NT2/D1 (cell line): Measurements from ENCODE around the gene LIF.

Experiments used
- DNase-seq: peaks from one replicate; pipeline ENCODE4 v3.0.0-alpha.2; 2011; ENCODE audit warnings: low read depth, low spot score
- H3K27me3 ChIP-seq: 2 replicates; pipeline ENCODE4 v1.6.0; 2011; ENCODE audit warnings: mild to moderate bottlenecking; ENCODE audit not compliant: insufficient read length, insufficient read depth
- H3K36me3 ChIP-seq: 2 replicates; pipeline ENCODE4 v1.6.1; 2011; ENCODE audit warnings: mild to moderate bottlenecking, low read length, mixed read lengths; ENCODE audit not compliant: insufficient read depth, insufficient read length
- H3K4me1 ChIP-seq: 2 replicates; pipeline ENCODE4 v1.5.1; 2011; ENCODE audit not compliant: insufficient read depth, insufficient read length
- H3K4me3 ChIP-seq: 2 replicates; pipeline ENCODE4 v1.5.1; 2011; ENCODE audit warnings: low read depth; ENCODE audit not compliant: insufficient read length
- H3K9ac ChIP-seq: 2 replicates; pipeline ENCODE4 v1.6.0; 2011; ENCODE audit warnings: low read depth; ENCODE audit not compliant: insufficient read length
- H3K9me3 ChIP-seq: 2 replicates; pipeline ENCODE4 v1.5.1; 2011; ENCODE audit warnings: mild to moderate bottlenecking, low read length; ENCODE audit not compliant: insufficient read depth
- SUZ12 ChIP-seq: IDR thresholded peaks from 2 replicates; pipeline ENCODE4 v1.6.1; 2011; ENCODE audit not compliant: insufficient read length, insufficient read depth; ENCODE audit errors: extremely low read depth
- YY1 ChIP-seq: IDR thresholded peaks from 2 replicates; pipeline ENCODE4 v1.6.1; 2011; ENCODE audit not compliant: insufficient read length, insufficient read depth
- ZNF274 ChIP-seq: IDR thresholded peaks from 2 replicates; pipeline ENCODE4 v1.6.1; 2011; ENCODE audit warnings: mild to moderate bottlenecking, low read depth, low read length

LIF gene

DNA sequence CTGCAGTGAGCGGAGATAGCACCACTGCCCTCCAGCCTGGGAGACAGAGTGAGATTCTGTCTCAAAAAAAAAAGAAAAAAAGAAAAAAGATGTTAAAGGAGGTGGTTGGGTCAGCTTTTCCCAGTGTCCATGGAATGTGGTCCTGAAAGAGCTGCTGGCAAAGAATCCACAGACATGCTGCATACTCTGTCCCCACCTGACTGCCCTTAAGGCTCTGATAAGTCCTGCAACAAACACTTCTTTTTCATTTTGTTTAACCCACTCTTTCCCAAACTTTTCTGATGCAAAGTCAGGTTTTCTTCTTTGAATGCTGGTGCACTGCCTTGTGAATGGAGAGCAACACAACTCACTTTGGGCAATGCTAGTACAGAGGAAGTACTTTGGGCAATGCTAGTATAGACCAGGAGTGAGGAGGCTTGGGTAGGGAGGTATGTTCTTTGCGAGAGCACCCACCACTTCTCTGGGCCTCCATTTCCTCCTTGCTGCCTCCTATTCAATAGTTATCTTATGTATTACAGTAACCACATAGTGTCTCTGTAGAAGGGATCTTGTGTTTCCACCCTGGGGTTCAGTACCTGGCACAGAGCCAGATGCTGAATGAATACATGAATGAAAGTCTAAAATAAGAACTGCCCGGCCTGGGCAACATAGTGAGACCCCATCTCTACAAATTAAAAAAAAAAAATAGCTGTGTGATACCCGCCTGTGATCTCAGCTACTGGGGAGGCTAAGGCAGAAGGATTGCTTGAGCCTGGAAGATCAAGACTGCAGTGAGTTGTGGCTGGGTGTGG lies 18.9 kb downstream of the LIF start:
- Histone ChIP-seq H3K9me3 (no peaks in the 10 kb centered on the region), H3K27me3 (no peaks in the 10 kb centered on the region), H3K9ac (no peak overlapping the region), H3K4me1 (peaks cover 25% of the 10 kb centered on the region), H3K36me3 (no peaks in the 10 kb centered on the region), H3K4me3 (no peak overlapping the region)
- DNase-seq, result no peak
- TF ChIP-seq SUZ12 (no peak), ZNF274 (no peak), YY1 (no peak)

DNA sequence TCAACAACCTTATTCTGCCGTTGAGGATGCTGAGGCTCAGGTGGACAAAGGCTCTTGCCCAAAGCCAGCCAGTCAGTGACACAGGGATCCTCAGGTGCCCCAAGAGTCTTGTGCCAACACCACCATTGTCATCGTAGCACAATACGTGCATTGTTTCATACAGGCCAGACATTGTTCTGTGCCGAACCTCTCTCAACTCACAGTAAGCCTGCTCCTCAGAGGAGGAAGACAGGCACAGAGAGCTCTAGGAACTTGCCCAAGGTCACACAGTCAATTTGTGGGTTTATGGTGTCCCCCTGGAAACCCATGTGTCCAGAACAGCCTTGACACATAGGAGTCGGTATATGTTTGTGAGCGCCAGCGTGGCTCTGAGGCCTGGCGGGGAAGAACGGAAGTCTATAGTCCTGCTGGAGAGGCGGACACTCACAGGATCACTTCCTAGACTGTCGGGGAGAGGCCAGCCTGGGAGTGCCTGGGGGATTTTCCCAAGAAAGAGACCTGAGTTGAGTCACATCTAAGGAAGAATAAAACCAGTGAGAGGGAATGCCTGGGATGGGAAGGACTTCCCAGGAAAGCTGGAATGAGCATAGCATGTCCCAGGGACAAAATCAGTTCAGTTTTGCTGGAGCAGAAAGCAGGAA lies 20.2 kb downstream of the LIF start:
- H3K9ac ChIP-seq, result no peak overlapping the region
- TF ChIP-seq SUZ12, result no peak
- no peak for TF ChIP-seq ZNF274
- no peak for TF ChIP-seq YY1

DNA sequence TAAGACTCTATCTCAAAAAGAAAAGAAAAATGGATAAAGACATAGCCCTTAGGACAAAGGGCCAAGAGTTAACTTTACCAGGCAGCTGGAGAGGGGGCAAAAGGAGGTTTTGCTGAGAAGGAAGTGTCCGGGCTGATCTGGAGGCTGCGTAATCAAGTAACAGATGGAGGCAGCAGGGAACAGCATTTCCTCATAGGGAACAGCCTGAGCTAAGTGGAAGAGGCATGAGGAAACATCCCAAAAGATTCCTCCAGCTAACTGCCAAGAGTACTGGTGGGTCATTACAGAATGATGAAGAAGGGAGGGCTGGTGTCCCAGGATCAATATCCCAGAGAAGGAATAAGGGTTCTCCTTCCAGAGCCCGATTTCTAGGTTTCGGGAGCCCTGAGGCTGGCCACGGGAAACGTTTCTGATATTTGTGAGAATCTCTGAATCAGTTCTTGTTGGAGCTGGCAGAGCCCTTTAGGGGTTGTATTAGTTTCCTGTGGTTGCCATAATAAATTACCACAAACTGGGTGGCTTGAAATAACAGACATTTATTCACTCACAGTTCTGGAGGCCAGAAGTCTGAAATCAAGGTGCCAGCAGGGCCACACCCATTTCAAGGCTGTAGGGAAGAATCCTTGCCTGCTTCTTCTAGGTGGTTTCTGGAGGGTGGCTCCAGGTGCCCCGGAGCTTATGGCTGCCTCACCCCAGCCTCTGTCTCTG lies 21.2 kb downstream of the LIF start:
- no peak overlapping the region for H3K4me3 ChIP-seq
- no peaks in the 10 kb centered on the region for H3K27me3 ChIP-seq
- H3K9me3 ChIP-seq, result no peaks in the 10 kb centered on the region
- no peak overlapping the region for H3K9ac ChIP-seq
- no peaks in the 10 kb centered on the region for H3K36me3 ChIP-seq
- TF ChIP-seq ZNF274 (no peak), YY1 (no peak), SUZ12 (no peak)
- peaks cover 17% of the 10 kb centered on the region for H3K4me1 ChIP-seq
- DNase-seq, result no peak

More for the DNA sequence above, 20.2 kb downstream of the LIF start:
- H3K4me3 ChIP-seq, result no peak overlapping the region
- no peaks in the 10 kb centered on the region for H3K27me3 ChIP-seq
- no peaks in the 10 kb centered on the region for H3K36me3 ChIP-seq
- no peaks in the 10 kb centered on the region for H3K9me3 ChIP-seq
- no peak for DNase-seq
- H3K4me1 ChIP-seq, result peaks cover 17% of the 10 kb centered on the region

DNA sequence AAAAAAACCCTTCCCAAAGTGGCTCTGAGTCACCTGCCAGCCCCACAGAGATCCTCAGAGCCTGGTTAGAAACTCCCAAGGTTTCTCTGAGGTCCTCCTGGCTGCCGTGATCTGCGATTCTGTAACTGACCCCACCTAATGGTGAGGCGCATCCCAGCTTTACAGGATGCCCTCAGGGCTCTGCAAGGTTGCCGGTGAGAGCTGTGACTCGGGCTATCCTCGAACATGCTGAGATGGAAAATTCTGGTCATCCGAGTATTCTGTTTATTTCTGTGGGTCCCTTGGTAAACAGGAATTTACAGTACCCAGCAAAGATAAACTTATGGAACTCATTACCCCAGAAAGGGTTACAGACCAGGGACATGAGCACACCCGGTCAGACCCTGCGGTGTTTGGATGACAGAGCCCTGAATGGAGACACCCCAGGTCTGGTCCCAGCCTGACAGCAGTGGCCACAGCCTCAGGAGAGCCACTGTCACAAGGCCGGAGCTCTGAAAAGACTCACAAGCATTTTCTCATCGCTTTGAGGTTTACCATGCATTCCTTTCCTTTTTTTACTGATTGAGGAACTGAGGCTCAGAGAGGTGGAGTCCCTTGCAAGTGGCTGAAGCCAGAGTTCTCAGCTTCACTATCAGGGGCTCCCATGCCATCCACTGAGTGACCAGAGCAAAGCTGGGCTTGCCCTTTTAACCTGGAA lies 22.2 kb downstream of the LIF start:
- H3K4me3 ChIP-seq, result no peak overlapping the region
- H3K36me3 ChIP-seq, result no peaks in the 10 kb centered on the region
- H3K9ac ChIP-seq, result no peak overlapping the region
- no peaks in the 10 kb centered on the region for H3K9me3 ChIP-seq
- TF ChIP-seq YY1, result no peak
- TF ChIP-seq SUZ12, result no peak
- no peak for TF ChIP-seq ZNF274
- peaks cover 17% of the 10 kb centered on the region for H3K4me1 ChIP-seq
- DNase-seq, result no peak
- H3K27me3 ChIP-seq, result no peaks in the 10 kb centered on the region

DNA sequence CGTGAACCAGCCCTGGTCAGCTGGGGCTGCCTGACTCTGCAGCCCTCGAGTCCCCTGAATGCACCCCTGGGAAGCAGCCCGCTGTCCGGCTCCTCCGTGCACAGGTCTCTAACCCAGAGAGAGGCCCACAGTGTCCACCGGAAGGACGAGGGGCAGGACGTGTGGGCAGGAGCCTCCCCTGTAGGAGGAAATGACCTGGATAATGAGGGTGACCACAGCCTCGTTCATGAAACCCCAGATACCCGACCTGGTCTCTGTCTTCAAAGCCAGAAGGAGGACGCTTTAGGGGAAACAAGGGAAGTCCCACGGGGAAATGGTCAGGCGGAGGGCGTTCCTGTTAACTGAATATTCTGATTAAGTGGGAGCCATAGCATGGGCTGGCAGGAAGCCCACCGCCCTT lies 23.3 kb downstream of the LIF start:
- Histone ChIP-seq H3K36me3 (no peaks in the 10 kb centered on the region), H3K4me1 (peaks cover 11% of the 10 kb centered on the region), H3K27me3 (no peaks in the 10 kb centered on the region), H3K9ac (peak overlapping the region; percentile 3), H3K4me3 (no peak overlapping the region), H3K9me3 (no peaks in the 10 kb centered on the region)
- TF ChIP-seq ZNF274, result no peak
- no peak for TF ChIP-seq SUZ12
- no peak for TF ChIP-seq YY1
- DNase-seq, result no peak

DNA sequence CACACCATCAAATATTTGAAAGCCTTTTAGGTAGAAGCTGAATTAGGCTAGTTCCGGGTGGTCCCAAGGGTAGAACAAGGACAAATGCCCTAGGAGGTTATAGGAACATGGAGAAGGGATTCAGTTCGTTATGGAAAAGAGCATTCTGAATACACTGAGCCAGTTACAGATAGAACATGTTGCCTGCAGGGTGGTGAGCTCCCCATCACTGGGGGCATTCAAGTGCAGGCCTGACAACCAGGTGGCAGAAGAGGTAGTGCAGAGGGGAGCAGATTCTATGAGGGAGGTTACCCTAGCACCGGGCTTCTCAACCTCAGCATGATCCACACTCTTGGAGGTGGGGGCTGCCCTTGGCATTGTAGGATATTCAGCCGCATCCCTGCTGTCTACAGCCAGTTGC lies 24.2 kb downstream of the LIF start:
- no peaks in the 10 kb centered on the region for H3K36me3 ChIP-seq
- H3K9ac ChIP-seq, result no peak overlapping the region
- DNase-seq, result no peak
- no peaks in the 10 kb centered on the region for H3K9me3 ChIP-seq
- no peak for TF ChIP-seq ZNF274
- TF ChIP-seq SUZ12, result no peak
- no peak for TF ChIP-seq YY1
- peaks cover 7% of the 10 kb centered on the region for H3K4me1 ChIP-seq
- H3K27me3 ChIP-seq, result no peaks in the 10 kb centered on the region
- H3K4me3 ChIP-seq, result no peak overlapping the region
